Measurements from ENCODE around the gene MAP1A. TPM values are rescaled to one million over a fixed set of nuclear protein-coding genes. Genes with fewer than 3 reads are reported as not detected.

Gene MAP1A
- total RNA-seq, 6 experiments from 2014 or later: 0.09 to 0.56 (median 0.24) TPM

DNA sequence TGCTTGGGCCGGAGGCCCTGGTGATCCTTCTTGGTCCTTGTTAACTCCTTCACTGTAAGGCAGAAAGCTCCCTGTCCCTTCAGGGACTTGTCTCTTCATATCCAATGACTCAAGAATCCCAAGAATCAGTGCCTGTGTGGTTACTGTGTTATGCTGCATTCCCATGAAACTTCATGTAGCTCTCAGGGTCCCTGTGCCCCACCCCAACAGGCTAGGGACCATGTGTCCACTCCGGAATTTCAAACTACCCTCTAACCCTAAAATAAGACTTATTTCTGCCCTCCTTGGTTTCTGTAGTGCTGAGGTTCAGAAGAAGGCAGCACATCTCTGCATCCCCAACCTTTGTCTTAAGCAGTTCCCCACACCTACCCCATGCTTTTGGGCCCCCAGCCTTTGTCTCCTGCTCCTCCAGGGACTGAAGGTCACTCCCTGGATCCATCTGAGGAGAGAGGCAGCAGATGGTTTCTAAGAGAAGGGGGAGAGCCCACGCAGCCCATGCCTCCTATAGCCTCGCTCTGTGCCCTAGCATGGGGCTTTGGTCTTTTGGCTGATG lies 531 bp upstream of the MAP1A start:
- Histone ChIP-seq H3K4me3 (no peak overlapping the region), H3K27ac (no peak overlapping the region), H3K36me3 (no peaks in the 10 kb centered on the region), H3K27me3 (no peaks in the 10 kb centered on the region), H3K9me3 (no peaks in the 10 kb centered on the region), H3K4me1 (no peaks in the 10 kb centered on the region)
- DNase-seq (no peak), ATAC-seq (no peak)
- TF ChIP-seq, protein P1, sequence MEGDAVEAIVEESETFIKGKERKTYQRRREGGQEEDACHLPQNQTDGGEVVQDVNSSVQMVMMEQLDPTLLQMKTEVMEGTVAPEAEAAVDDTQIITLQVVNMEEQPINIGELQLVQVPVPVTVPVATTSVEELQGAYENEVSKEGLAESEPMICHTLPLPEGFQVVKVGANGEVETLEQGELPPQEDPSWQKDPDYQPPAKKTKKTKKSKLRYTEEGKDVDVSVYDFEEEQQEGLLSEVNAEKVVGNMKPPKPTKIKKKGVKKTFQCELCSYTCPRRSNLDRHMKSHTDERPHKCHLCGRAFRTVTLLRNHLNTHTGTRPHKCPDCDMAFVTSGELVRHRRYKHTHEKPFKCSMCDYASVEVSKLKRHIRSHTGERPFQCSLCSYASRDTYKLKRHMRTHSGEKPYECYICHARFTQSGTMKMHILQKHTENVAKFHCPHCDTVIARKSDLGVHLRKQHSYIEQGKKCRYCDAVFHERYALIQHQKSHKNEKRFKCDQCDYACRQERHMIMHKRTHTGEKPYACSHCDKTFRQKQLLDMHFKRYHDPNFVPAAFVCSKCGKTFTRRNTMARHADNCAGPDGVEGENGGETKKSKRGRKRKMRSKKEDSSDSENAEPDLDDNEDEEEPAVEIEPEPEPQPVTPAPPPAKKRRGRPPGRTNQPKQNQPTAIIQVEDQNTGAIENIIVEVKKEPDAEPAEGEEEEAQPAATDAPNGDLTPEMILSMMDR (IDR thresholded peaks at IDR 0.05): no peak
- no peak for TF ChIP-seq POLR2A (IDR thresholded peaks at IDR 0.05)
- 31% methylated on average over 4 of the region's 4 CpGs for WGBS (ENCODE audit: insufficient coverage, low coverage, low lambda C conversion rate, missing lambda C conversion rate)
- intact Hi-C loops (cut with DNase I): no loop called here

DNA sequence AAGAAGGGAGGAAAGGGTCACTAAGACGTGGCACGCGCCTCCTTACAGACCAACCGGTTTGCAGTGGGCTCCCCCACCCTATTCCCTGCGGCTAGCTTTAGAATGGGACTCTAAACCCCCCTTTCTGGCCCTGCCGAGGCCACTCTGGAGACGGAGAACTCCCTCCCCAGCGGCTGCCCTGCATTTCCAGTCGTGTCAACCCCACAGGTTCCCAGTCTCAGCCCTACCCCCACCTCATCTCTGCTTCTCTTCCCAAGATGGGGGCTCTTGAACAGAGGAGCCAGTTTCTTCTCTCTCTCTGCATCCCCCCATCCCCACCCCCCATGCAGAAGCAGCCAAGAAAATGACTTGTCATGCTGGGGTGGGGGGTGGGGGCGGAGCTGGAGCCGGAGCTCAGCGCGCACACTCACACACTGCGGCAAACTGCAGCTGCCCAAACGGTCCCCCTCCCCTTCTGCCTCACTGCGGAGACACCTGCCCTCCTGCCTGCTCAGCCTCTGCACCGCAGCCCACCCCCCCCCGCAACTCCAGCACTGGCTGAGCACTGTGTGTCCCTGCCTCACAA lies 871 bp downstream of the MAP1A start:
- Histone ChIP-seq H3K4me3 (no peak overlapping the region), H3K27ac (no peak overlapping the region), H3K9me3 (no peaks in the 10 kb centered on the region), H3K27me3 (no peaks in the 10 kb centered on the region), H3K36me3 (no peaks in the 10 kb centered on the region), H3K4me1 (no peaks in the 10 kb centered on the region)
- 16% methylated on average over 18 of the region's 18 CpGs for WGBS (ENCODE audit: insufficient coverage, low coverage, low lambda C conversion rate, missing lambda C conversion rate)
- intact Hi-C loops (cut with DNase I): no loop called here
- ATAC-seq: peak in 1 of 4 donors; percentile 12
- no peak for TF ChIP-seq POLR2A (IDR thresholded peaks at IDR 0.05)
- TF ChIP-seq, protein P1 (IDR thresholded peaks at IDR 0.05): no peak
- DNase-seq: no peak

DNA sequence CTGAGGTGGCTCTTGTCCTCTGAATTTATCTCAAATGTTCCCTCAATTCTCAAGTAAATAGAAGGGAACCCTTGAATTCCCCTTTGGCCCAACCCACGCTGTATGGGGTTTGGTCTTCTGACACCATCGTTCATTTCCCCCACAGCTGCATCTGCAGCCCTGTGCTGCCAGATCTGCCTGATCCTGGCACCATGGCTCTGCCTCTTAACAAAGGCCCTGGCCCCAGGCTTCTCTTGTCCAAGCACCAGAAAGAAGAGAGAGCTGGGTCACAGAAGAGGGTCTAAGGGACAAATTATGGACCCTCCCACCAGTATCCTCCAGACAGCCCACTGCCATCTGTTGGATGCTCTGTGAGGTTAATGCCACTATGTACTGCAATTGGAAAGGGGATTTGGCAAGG lies 1.8 kb downstream of the MAP1A start:
- 36% methylated on average over 2 of the region's 2 CpGs for WGBS (ENCODE audit: insufficient coverage, low coverage, low lambda C conversion rate, missing lambda C conversion rate)
- Histone ChIP-seq H3K36me3 (no peaks in the 10 kb centered on the region), H3K9me3 (no peaks in the 10 kb centered on the region), H3K27me3 (no peaks in the 10 kb centered on the region), H3K4me3 (no peak overlapping the region), H3K4me1 (no peaks in the 10 kb centered on the region), H3K27ac (no peak overlapping the region)
- no peak for ATAC-seq
- intact Hi-C loops (cut with DNase I): no loop called here
- TF ChIP-seq POLR2A (IDR thresholded peaks at IDR 0.05): no peak
- TF ChIP-seq, protein P1 (IDR thresholded peaks at IDR 0.05): no peak
- DNase-seq: no peak

DNA sequence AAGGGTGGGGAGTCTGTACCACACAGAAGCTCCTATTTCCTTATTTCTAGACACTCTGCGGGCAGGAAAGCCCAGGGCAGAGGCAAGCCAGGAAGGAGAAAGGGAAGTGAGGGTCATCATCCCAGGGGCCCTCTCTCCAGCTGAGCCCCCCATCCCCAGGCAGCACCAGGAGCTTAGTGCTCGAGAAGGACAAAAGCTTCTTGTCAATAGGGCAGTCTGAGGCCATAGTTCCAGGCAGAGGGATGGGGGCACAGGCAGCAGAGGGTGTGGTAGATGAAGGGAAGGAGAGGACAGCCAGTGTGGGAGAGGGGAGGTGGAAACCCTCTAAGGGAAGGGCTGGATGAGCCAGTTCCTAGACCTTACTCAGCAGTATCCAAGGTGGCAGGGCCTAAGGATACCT lies 2.7 kb downstream of the MAP1A start:
- ATAC-seq (no peak), DNase-seq (no peak)
- H3K27me3 ChIP-seq: no peaks in the 10 kb centered on the region
- no peaks in the 10 kb centered on the region for H3K4me1 ChIP-seq
- TF ChIP-seq, protein P1 (IDR thresholded peaks at IDR 0.05): no peak
- no peak for TF ChIP-seq POLR2A (IDR thresholded peaks at IDR 0.05)
- H3K36me3 ChIP-seq: no peaks in the 10 kb centered on the region
- 69% methylated on average over 2 of the region's 2 CpGs for WGBS (ENCODE audit: insufficient coverage, low coverage, low lambda C conversion rate, missing lambda C conversion rate)
- H3K9me3 ChIP-seq: no peaks in the 10 kb centered on the region
- no peak overlapping the region for H3K27ac ChIP-seq
- no peak overlapping the region for H3K4me3 ChIP-seq
- intact Hi-C loops (cut with DNase I): no loop called here
